Neural cell (in vitro differentiated cells): ENCODE measurements around the gene CTTN. TPM values are rescaled to one million over a fixed set of nuclear protein-coding genes. Genes with fewer than 3 reads are reported as not detected.

ENCODE experiments used
- H2AFZ ChIP-seq: fragments of 200-600, 300-800 bp; sonication (generic), shearing (Covaris generic); 2 replicates; pipeline ENCODE4 v1.6.0; 2014; ENCODE audit warnings: low read depth, mild to moderate bottlenecking, antibody characterized with exemption, low read length, moderate library complexity
- H3F3A ChIP-seq: fragments of 200-600 bp; shearing (Covaris generic); 2 replicates; pipeline ENCODE4 v1.6.1; 2016; ENCODE audit warnings: mild to moderate bottlenecking, moderate library complexity, mixed read lengths, antibody characterized with exemption, low read length; ENCODE audit not compliant: insufficient read depth, poor library complexity, severe bottlenecking
- H3K27ac ChIP-seq: fragments of 200-600, 300-800 bp; sonication (generic), shearing (Covaris generic); 2 replicates; pipeline ENCODE4 v1.5.1; 2014; ENCODE audit warnings: mild to moderate bottlenecking, low read length, moderate library complexity
- H3K27me3 ChIP-seq: fragments of 300-800, 200-600 bp; sonication (generic), shearing (Covaris generic); 2 replicates; pipeline ENCODE4 v1.6.0; 2014; ENCODE audit warnings: mild to moderate bottlenecking, low read depth, low read length, moderate library complexity; ENCODE audit not compliant: insufficient read depth
- H3K36me3 ChIP-seq: fragments of 300-800, 200-600 bp; sonication (generic), shearing (Covaris generic); 2 replicates; pipeline ENCODE4 v1.5.1; 2014; ENCODE audit warnings: mild to moderate bottlenecking, antibody characterized with exemption, low read length, moderate library complexity; ENCODE audit not compliant: insufficient read depth
- H3K4me2 ChIP-seq: fragments of 300-800, 200-600 bp; sonication (generic), shearing (Covaris generic); 2 replicates; pipeline ENCODE4 v1.6.0; 2014; ENCODE audit warnings: mild to moderate bottlenecking, low read length
- H3K4me3 ChIP-seq: fragments of 300-800, 200-600 bp; sonication (generic), shearing (Covaris generic); 2 replicates; pipeline ENCODE4 v1.5.1; 2014; ENCODE audit warnings: mild to moderate bottlenecking, low read length, moderate library complexity
- H3K79me2 ChIP-seq: fragments of 200-600 bp; shearing (Covaris generic); replicated peaks from 2 replicates; pipeline ENCODE4 v1.6.0; 2014; ENCODE audit warnings: mild to moderate bottlenecking, low read length, moderate library complexity; ENCODE audit not compliant: insufficient read depth
- H3K9ac ChIP-seq: fragments of 300-800, 200-600 bp; sonication (generic), shearing (Covaris generic); 2 replicates; pipeline ENCODE4 v1.6.1; 2016; ENCODE audit warnings: mild to moderate bottlenecking, low read length, mixed read lengths
- H3K9me2 ChIP-seq: fragments of 200-600 bp; shearing (Covaris generic); 2 replicates; pipeline ENCODE4 v1.6.1; 2016; ENCODE audit warnings: mild to moderate bottlenecking, low read length, mixed read lengths; ENCODE audit not compliant: insufficient read depth
- H3K9me3 ChIP-seq: fragments of 200-600, 300-800 bp; sonication (generic), shearing (Covaris generic); 2 replicates; pipeline ENCODE4 v1.6.1; 2016; ENCODE audit warnings: mild to moderate bottlenecking, mixed run types, low read length, moderate library complexity, mixed read lengths
- H4K20me1 ChIP-seq: fragments of 200-600 bp; shearing (Covaris generic); 2 replicates; pipeline ENCODE4 v1.6.1; 2016; ENCODE audit warnings: mild to moderate bottlenecking, mixed run types; ENCODE audit not compliant: insufficient read depth
- CTCF ChIP-seq: fragments of 450-650 bp; IDR thresholded peaks from 2 replicates; pipeline ENCODE4 v1.5.1; 2014; ENCODE audit warnings: antibody characterized with exemption, mild to moderate bottlenecking, moderate library complexity; ENCODE audit not compliant: poor library complexity, severe bottlenecking
- EP300 ChIP-seq: fragments of 450-650 bp; conservative IDR thresholded peaks from 2 replicates; pipeline ENCODE4 v1.6.1; 2014; ENCODE audit warnings: antibody characterized with exemption, mild to moderate bottlenecking, moderate library complexity; ENCODE audit not compliant: poor library complexity, severe bottlenecking
- EZH2 ChIP-seq: fragments of 200-600, 300-800 bp; shearing (Covaris generic), sonication (generic); IDR thresholded peaks from 2 replicates; pipeline ENCODE4 v1.6.1; 2014; ENCODE audit warnings: antibody characterized with exemption, low read length, borderline replicate concordance, mild to moderate bottlenecking; ENCODE audit not compliant: insufficient read depth, poor library complexity, severe bottlenecking
- MXI1 ChIP-seq: fragments of 450-650 bp; conservative IDR thresholded peaks from 2 replicates; pipeline ENCODE4 v1.6.1; 2014; ENCODE audit warnings: antibody characterized with exemption, mild to moderate bottlenecking; ENCODE audit not compliant: poor library complexity, severe bottlenecking
- POLR2AphosphoS5 ChIP-seq: IDR thresholded peaks from 2 replicates; pipeline ENCODE4 v1.6.1; 2012
- RAD21 ChIP-seq: fragments of 450-650 bp; conservative IDR thresholded peaks from 2 replicates; pipeline ENCODE4 v1.6.1; 2014; ENCODE audit warnings: antibody characterized with exemption, mild to moderate bottlenecking, moderate library complexity
- SMC3 ChIP-seq: fragments of 450-650 bp; conservative IDR thresholded peaks from 2 replicates; pipeline ENCODE4 v1.6.1; 2014; ENCODE audit warnings: antibody characterized with exemption, mild to moderate bottlenecking, moderate library complexity; ENCODE audit not compliant: poor library complexity
- TAF1 ChIP-seq: IDR thresholded peaks from 2 replicates; pipeline ENCODE4 v1.6.1; 2012; ENCODE audit warnings: low read depth
- polyA plus RNA-seq: library from polyadenylated mRNA; depleted of rRNA; stranded (reverse); fragments of >200 nt; gene quantifications from 2 replicates; pipeline ENCODE4 v1.2.3, GENCODE V29; 2014
- TF ChIP-seq, protein P1 (sequence below): IDR thresholded peaks from 2 replicates; pipeline ENCODE4 v1.6.1; 2012; ENCODE audit warnings: borderline replicate concordance

CTTN gene
- polyA plus RNA-seq, 1 donor from 2014 or later = 220 TPM

DNA sequence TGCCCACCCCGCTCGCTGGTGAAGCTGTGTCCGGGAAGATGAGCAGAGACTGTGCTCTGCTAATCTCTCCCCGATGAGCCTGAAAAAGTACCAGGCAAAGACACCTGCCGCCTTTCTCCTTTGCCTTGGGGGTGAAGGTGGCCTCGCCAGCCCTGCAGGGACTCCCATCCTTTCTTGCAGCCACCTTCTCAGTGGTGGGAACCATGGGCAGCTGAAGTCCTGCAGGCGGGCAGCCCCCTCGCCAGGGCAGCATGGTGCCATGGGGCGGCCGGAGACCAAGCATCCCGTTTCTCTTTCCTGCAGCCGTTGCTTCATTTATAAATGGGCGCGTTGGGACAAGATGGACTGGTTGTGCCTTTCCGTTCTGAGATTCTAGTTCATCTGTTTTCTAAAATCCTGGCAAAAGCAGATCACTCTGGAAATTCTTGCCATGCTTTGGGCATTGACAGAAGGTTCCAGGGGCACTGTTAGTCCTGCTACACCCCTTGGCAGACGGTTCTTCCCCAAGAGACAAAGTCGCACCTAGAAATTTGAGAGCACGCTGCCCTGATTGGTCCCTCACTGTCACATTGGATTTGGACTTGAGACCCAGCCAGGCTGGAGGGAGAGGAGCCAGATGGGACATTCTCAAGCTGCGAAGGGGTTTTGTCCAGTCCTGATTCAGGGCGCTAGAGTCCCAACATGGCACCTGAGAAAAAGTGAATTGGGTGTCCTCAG is 7.5 kb downstream of the CTTN start:
- no peaks in the 10 kb centered on the region for H3K9me3 ChIP-seq
- H3K36me3 ChIP-seq = no peaks in the 10 kb centered on the region
- H3K27ac ChIP-seq = no peak overlapping the region
- peaks cover 26% of the 10 kb centered on the region for H3K79me2 ChIP-seq
- no peak overlapping the region for H3K9ac ChIP-seq
- TF ChIP-seq EZH2 (no peak), MXI1 (no peak), RAD21 (no peak), SMC3 (no peak), POLR2AphosphoS5 (no peak), TAF1 (no peak), CTCF (no peak), EP300 (no peak)
- TF ChIP-seq, protein P1, sequence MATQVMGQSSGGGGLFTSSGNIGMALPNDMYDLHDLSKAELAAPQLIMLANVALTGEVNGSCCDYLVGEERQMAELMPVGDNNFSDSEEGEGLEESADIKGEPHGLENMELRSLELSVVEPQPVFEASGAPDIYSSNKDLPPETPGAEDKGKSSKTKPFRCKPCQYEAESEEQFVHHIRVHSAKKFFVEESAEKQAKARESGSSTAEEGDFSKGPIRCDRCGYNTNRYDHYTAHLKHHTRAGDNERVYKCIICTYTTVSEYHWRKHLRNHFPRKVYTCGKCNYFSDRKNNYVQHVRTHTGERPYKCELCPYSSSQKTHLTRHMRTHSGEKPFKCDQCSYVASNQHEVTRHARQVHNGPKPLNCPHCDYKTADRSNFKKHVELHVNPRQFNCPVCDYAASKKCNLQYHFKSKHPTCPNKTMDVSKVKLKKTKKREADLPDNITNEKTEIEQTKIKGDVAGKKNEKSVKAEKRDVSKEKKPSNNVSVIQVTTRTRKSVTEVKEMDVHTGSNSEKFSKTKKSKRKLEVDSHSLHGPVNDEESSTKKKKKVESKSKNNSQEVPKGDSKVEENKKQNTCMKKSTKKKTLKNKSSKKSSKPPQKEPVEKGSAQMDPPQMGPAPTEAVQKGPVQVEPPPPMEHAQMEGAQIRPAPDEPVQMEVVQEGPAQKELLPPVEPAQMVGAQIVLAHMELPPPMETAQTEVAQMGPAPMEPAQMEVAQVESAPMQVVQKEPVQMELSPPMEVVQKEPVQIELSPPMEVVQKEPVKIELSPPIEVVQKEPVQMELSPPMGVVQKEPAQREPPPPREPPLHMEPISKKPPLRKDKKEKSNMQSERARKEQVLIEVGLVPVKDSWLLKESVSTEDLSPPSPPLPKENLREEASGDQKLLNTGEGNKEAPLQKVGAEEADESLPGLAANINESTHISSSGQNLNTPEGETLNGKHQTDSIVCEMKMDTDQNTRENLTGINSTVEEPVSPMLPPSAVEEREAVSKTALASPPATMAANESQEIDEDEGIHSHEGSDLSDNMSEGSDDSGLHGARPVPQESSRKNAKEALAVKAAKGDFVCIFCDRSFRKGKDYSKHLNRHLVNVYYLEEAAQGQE = no peak
- no peak overlapping the region for H2AFZ ChIP-seq
- no peaks in the 10 kb centered on the region for H3F3A ChIP-seq
- H4K20me1 ChIP-seq = peaks cover 4% of the 10 kb centered on the region
- H3K9me2 ChIP-seq = no peaks in the 10 kb centered on the region
- no peak overlapping the region for H3K4me3 ChIP-seq
- no peaks in the 10 kb centered on the region for H3K27me3 ChIP-seq
- no peak overlapping the region for H3K4me2 ChIP-seq

DNA sequence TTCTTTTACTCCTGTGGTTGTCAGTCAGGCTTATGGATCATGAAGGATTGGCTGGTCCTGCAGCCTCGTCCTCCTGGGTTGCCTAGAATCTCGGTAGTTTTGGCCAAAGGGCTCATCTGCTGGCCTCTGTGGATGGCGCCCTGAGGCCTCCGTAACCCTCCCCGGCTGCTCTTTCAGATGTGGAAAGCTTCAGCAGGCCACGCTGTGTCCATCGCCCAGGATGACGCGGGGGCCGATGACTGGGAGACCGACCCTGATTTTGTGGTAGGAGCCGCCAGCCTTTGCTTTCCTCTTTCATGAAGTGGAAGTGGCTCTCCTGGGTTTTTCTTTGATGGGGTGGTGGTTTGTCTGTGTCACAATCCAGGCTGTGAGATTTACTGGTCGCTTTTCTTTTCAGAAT is 8.8 kb downstream of the CTTN start:
- Histone ChIP-seq H3K9me2 (no peaks in the 10 kb centered on the region), H3K36me3 (peaks cover 5% of the 10 kb centered on the region), H3K79me2 (peaks cover 23% of the 10 kb centered on the region), H3K27ac (no peak overlapping the region), H3K4me3 (no peak overlapping the region), H3K9ac (no peak overlapping the region), H3K27me3 (no peaks in the 10 kb centered on the region), H4K20me1 (peaks cover 4% of the 10 kb centered on the region), H3K4me2 (no peak overlapping the region), H2AFZ (no peak overlapping the region), H3F3A (no peaks in the 10 kb centered on the region), H3K9me3 (no peaks in the 10 kb centered on the region)
- no peak for TF ChIP-seq TAF1
- TF ChIP-seq, protein P1 = no peak
- no peak for TF ChIP-seq MXI1
- no peak for TF ChIP-seq POLR2AphosphoS5
- TF ChIP-seq CTCF = no peak
- no peak for TF ChIP-seq EZH2
- no peak for TF ChIP-seq RAD21
- TF ChIP-seq EP300 = no peak
- TF ChIP-seq SMC3 = no peak
